ENCODE results near the gene TGFBR1.
"Not testable (repeated sequence)": the region's sequence is repeated elsewhere in the genome, so short reads cannot be mapped to it uniquely, and the experiment has no call there.

The TGFBR1 gene

DNA sequence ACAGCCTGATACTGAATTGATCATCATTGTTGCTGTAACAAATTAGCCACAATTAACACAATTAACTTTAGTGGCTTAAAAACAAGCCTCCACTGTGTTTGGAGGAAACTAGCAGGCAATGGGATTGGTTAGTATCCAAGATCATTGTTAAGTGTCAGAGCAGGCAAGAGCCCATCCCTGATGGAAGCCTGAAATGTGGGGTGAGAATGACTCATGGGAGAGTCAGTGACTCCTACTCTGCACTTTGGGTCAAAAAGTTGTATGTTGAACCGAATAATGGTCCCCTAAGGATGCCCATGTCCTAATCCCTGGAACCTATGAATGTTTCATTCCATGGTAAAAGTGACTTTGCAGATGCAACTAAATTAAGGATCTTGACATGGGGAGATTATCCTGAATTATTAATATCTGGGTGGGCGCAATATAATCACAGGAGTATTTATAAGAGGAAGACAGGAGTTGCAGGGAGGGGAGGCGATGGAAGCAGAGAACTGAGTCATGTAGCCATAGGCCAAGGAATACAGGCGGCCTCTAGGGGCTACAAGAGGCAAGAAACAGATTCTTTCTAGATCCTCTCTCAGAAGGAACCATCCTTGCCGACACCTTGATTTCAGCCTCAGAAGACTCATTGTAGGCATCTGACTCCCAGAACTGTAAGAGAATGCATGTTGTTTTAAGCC, 88.0 kb downstream of the TGFBR1 start:
- no peak for DNase-seq

DNA sequence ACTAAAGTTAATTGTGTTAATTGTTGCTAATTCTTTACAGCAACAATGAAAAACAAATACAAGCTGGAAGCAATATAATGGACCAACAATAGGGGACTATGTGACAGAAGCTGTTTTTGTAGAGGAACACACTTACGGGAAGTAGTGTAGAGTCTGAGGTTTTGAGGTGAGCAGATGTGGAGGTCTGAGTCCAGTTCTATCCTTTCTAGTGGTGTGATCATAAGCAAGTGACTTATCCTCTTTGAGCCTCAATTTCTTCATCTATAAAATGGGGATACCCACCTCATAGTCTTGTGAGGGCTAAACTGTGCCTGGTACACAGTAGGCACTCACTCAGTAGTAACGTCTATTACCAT, 88.5 kb downstream of the TGFBR1 start:
- no peak for DNase-seq

- not testable (repeated sequence) for DNase-seq
These were observed 91.6 kb downstream of the TGFBR1 start for GRCh38 chr9:99196484-99196883.

DNA sequence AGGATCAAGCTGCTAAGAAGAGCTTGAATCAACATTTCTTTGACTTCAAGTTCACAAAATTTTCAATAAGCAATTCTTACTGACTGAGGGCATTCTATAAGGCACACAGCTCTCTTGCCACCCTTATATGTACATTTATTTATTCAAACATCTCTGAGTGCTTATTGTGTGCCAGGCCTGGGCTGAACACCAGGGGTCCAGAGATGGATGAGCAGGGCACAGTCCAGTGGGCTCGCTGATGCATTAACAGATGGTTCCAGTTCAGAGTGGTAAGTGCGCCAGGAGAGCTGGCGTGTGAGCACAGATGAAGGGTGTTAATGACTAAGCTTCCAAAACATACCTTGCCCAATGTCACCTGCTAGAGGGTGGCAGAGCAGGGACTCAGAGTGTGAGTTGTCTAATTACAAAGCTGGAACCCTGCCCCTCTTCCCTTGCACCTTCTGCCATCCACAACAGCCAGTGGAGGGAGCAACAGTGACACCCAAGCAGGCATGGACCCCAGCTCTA, 92.3 kb downstream of the TGFBR1 start:
- no peak for DNase-seq

DNA sequence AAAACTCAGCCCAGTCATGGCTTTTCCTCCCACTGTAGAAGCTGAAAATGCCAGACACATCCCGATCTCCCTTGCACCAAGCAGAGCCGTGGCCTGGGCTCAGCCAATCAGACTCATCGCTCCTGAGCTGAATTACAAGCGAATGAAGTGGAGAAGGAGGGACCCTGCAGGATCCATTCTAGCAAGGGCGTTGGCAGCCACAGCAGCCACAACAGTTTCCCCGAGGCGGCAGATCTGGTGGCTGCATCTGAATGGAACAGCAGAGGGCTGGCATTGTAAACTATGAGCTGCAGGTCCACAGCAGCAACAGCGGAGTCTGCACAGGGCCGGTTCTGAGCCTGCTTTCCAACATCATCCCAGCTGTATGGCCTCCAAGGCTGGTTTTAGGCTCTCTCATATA, 93.1 kb downstream of the TGFBR1 start:
- DNase-seq = no peak

DNA sequence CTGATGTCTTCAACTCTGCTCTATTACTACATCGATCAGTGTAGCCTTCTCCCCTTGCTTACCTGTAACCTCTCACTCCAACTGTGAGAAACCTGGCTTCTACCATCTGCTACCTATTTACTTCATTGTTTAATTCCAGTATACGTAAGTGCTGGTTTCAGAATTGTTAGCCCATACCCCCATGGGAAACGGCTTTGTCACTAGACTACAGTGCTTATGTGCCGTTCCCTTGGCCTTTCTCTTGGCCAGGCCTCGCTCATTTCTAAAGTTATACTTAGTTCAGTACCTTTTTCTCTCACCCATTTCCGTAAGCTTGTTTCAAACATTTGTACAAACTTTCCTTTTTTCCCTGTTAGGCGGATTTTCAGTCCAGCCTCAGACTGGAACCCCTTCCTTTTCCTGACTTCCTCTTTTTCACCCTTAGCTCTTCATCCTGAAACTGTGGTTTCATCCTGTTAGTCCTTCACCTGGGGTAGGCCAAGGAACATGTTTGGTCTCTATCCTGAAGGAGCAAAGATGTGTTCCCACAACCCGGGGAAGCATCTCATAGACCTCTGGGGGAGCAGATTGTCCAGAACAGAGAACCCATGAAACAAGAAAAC, 95.1 kb downstream of the TGFBR1 start:
- DNase-seq = no peak

DNA sequence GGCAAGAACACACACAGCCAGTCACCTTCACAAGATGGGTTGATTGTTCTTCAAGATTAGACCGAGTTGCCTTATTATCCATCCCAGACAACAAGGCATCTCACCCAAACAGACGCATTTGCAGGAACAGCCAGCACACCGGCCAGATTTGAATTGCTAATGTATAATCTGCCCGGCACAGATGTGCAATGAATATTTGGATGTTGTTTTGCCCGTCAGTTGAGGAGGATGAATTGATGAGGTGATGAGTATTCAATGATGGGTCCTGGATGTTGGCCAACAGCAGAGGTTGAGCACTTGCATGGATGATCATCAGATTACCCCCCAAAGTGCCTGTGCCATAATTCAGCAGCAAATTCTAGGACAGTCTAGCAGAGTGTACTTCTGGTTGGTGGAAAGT, 96.7 kb downstream of the TGFBR1 start:
- DNase-seq = no peak

Measured in central memory CD4-positive, alpha-beta T cell (primary cell).